GM20000 (cell line): Measurements from ENCODE around the gene MPHOSPH9.

Experiments used
- DNase-seq: peaks from one replicate; pipeline ENCODE4 v3.0.0; 2012; ENCODE audit warnings: low spot score
- CTCF ChIP-seq: IDR thresholded peaks from 2 replicates; pipeline ENCODE4 v1.5.1; 2012; ENCODE audit warnings: mild to moderate bottlenecking, control low read depth; ENCODE audit errors: extremely low read depth, missing control alignments

MPHOSPH9 gene

GRCh38 chr12:123163227-123163626, 69.7 kb downstream of the MPHOSPH9 start:
- DNase-seq = no peak
- TF ChIP-seq CTCF = no peak

GRCh38 chr12:123160801-123161487, 72.0 kb downstream of the MPHOSPH9 start:
- no peak for DNase-seq

GRCh38 chr12:123153906-123154305, 79.0 kb downstream of the MPHOSPH9 start:
- DNase-seq = no peak
- TF ChIP-seq CTCF = no peak

More at GRCh38 chr12:123160801-123161487, 72.0 kb downstream of the MPHOSPH9 start:
- TF ChIP-seq CTCF = no peak

GRCh38 chr12:123152833-123153232, 80.1 kb downstream of the MPHOSPH9 start:
- TF ChIP-seq CTCF = no peak
- no peak for DNase-seq

- no peak for DNase-seq
- no peak for TF ChIP-seq CTCF
These were observed 81.2 kb downstream of the MPHOSPH9 start for GRCh38 chr12:123151457-123152454.

GRCh38 chr12:123150744-123151456, 82.0 kb downstream of the MPHOSPH9 start, which contains the start of gene PITPNM2:
Gene PITPNM2 (minus strand): TSS chr12:123151090. CDS start chr12:123034590, 116,500 bp downstream.
- peak; percentile 90 for DNase-seq
- TF ChIP-seq CTCF = peak; percentile 44
